DMS 273 (cell line): Measurements from ENCODE around the gene EPHB2.

ENCODE experiments used
- DNase-seq: peaks from one replicate; lab custom pipeline; 2025; ENCODE audit not compliant: unreplicated experiment; lab: John Stamatoyannopoulos, UW

Gene EPHB2

GRCh38 chr1:22721122-22721873 lies 10.7 kb downstream of the EPHB2 start:
- no peak for DNase-seq

GRCh38 chr1:22722901-22723550 lies 12.4 kb downstream of the EPHB2 start:
- DNase-seq, result no peak

GRCh38 chr1:22727873-22728272 lies 17.2 kb downstream of the EPHB2 start:
- no peak for DNase-seq

GRCh38 chr1:22728751-22729399 lies 18.2 kb downstream of the EPHB2 start:
- DNase-seq, result peak; percentile 32

GRCh38 chr1:22729400-22729773 lies 18.7 kb downstream of the EPHB2 start:
- DNase-seq, result no peak

GRCh38 chr1:22729912-22730311 lies 19.3 kb downstream of the EPHB2 start:
- no peak for DNase-seq

GRCh38 chr1:22731924-22732720 lies 21.5 kb downstream of the EPHB2 start:
- DNase-seq, result peak; percentile 20

- DNase-seq, result no peak
Observed at GRCh38 chr1:22733643-22734042, 23.0 kb downstream of the EPHB2 start.

GRCh38 chr1:22736501-22737080 lies 26.0 kb downstream of the EPHB2 start:
- no peak for DNase-seq

- DNase-seq, result no peak
Observed at GRCh38 chr1:22737374-22738068, 26.9 kb downstream of the EPHB2 start.

- no peak for DNase-seq
Observed at GRCh38 chr1:22738069-22738435, 27.4 kb downstream of the EPHB2 start.

- no peak for DNase-seq
Observed at GRCh38 chr1:22738522-22738921, 27.9 kb downstream of the EPHB2 start.

- no peak for DNase-seq
Observed at GRCh38 chr1:22739648-22740385, 29.2 kb downstream of the EPHB2 start.

- DNase-seq, result no peak
Observed at GRCh38 chr1:22741118-22741517, 30.5 kb downstream of the EPHB2 start.

GRCh38 chr1:22745669-22746585 lies 35.3 kb downstream of the EPHB2 start:
- no peak for DNase-seq

GRCh38 chr1:22747021-22747734 lies 36.5 kb downstream of the EPHB2 start:
- peak; percentile 28 for DNase-seq

GRCh38 chr1:22747735-22748073 lies 37.1 kb downstream of the EPHB2 start:
- no peak for DNase-seq

- no peak for DNase-seq
Observed at GRCh38 chr1:22749503-22749902, 38.9 kb downstream of the EPHB2 start.
